ENCODE data around the gene CUX1. TPM values are rescaled to one million over a fixed set of nuclear protein-coding genes. Genes with fewer than 3 reads are reported as not detected.

CUX1 gene
- total and polyA plus RNA-seq, 10 of the 15 experiments (the other 5 are each of a cell fraction or from before 2014, with no cell fraction given), result 6.1 to 48.6 (median 25.9) TPM

- BruUV-seq (replicated peaks), result no TSS peak
- CTCF ChIA-PET, result interaction anchor here (0.5 to 2.5 kb wide), 13 partner anchors 9 to 231 kb away, joined by 3 to 9 read pairs (median 3); partner anchors contain the start of gene CUX1
- no peak overlapping the region for H2AFZ ChIP-seq (ENCODE audit: control insufficient read depth, low read depth, low read length)
- in situ Hi-C loops (cut with MboI), result no loop called here
- H3K27ac ChIP-seq (ENCODE audit: control insufficient read depth, insufficient read depth), result peak overlapping the region; percentile 85
- peaks cover 78% of the 10 kb centered on the region for H3K4me1 ChIP-seq (ENCODE audit: control insufficient read depth, insufficient read depth, low read length)
- no peak for DNase-seq (ENCODE audit: low read depth, low spot score)
- H3K4me3 ChIP-seq, result no peak overlapping the region; the same call in 1 of the 2 replicates
- peak overlapping the region; percentile 53 for H3K9ac ChIP-seq (ENCODE audit: control insufficient read depth, insufficient read depth, low read length)
- SMC1A ChIA-PET (ENCODE audit: uncharacterized antibody, unreplicated experiment), result interaction anchor here (0.7 to 4.0 kb wide), 31 partner anchors 9 to 252 kb away, joined by 3 to 29 read pairs (median 5); partner anchors contain the start of gene CUX1
- no peak for FAIRE-seq
- no peaks in the 10 kb centered on the region for H4K20me1 ChIP-seq (ENCODE audit: control insufficient read depth, insufficient read depth)
- peaks cover 11% of the 10 kb centered on the region; the same call in 2 of the 3 replicates for H3K9me3 ChIP-seq (replicated peaks; ENCODE audit: control insufficient read depth, insufficient read depth, low read length)
- RAD21 ChIA-PET (ENCODE audit: unreplicated experiment), result interaction anchor here (0.6 to 3.2 kb wide), 23 partner anchors 9 to 250 kb away, joined by 3 to 32 read pairs (median 4); partner anchors contain the start of gene CUX1
- intact Hi-C loops (cut with micrococcal nuclease; ENCODE audit: unreplicated experiment), result loop anchor here (2.0 kb wide), 1 partner anchor 28 kb away; no protein-coding TSS in a partner anchor
- H3K79me2 ChIP-seq (ENCODE audit: control insufficient read depth, insufficient read depth, low read length), result peaks cover 18% of the 10 kb centered on the region
- WGBS (ENCODE audit: insufficient coverage, insufficient replicate concordance, low lambda C conversion rate, missing lambda C conversion rate), result 36% methylated on average over 14 of the region's 14 CpGs
- POLR2A ChIA-PET, result interaction anchor here (0.6 to 2.6 kb wide), 12 partner anchors 19 to 302 kb away, joined by 3 to 27 read pairs (median 4); partner anchors contain the start of gene SH2B2
- peaks cover 3 to 4% of the 10 kb centered on the region in 2 experiments; a peak in 3 of 4 replicates for H3K36me3 ChIP-seq (ENCODE audit: control insufficient read depth in 2 of 2, insufficient read depth in 2 of 2, low read length in 1 of 2)
- H3K27me3 ChIP-seq (replicated peaks in 1 of 2; ENCODE audit: control insufficient read depth in 2 of 2, insufficient read depth in 2 of 2, low read length in 1 of 2), result no peaks in the 10 kb centered on the region; a peak in 1 of 4 replicates
- peak; percentile 58 for ATAC-seq
- H3K4me2 ChIP-seq (ENCODE audit: control insufficient read depth, insufficient read depth), result peak overlapping the region; percentile 80
- TF ChIP-seq STAT3 (IDR thresholded peaks at IDR 0.05; ENCODE audit: low read depth, low read length) (no peak), DPF2 (IDR thresholded peaks at IDR 0.05) (peak; percentile 52; the same call in 1 of the 2 replicates), LARP7 (IDR thresholded peaks at IDR 0.05) (peak; percentile 30; the same call in 1 of the 2 replicates), FOS (IDR thresholded peaks at IDR 0.05; ENCODE audit: borderline replicate concordance, extremely low read depth, insufficient read length) (no peak), HDAC2 (IDR thresholded peaks at IDR 0.05) (no peak), SMARCA5 (IDR thresholded peaks at IDR 0.05) (peak; percentile 61; the same call in 1 of the 2 replicates), CUX1 (IDR thresholded peaks at IDR 0.05; ENCODE audit: insufficient replicate concordance, low read depth, low read length) (peak; percentile 7), GATAD2B (conservative IDR thresholded peaks at IDR 0.05; ENCODE audit: low read depth) (peak; percentile 30; the same call in 1 of the 2 replicates), HCFC1 (IDR thresholded peaks at IDR 0.05; ENCODE audit: low read length) (no peak), SMAD5 (IDR thresholded peaks at IDR 0.05; ENCODE audit: low read depth) (0 out of 2 replicates have a peak, but pooled peaks have one; percentile 34), ZNF217 (IDR thresholded peaks at IDR 0.05) (0 out of 2 replicates have a peak, but pooled peaks have one; percentile 37), RELB (IDR thresholded peaks at IDR 0.05; ENCODE audit: low read depth) (0 out of 2 replicates have a peak, but pooled peaks have one; percentile 50), NFXL1 (IDR thresholded peaks at IDR 0.05; ENCODE audit: borderline replicate concordance) (no peak)
- TF ChIP-seq, protein P1, sequence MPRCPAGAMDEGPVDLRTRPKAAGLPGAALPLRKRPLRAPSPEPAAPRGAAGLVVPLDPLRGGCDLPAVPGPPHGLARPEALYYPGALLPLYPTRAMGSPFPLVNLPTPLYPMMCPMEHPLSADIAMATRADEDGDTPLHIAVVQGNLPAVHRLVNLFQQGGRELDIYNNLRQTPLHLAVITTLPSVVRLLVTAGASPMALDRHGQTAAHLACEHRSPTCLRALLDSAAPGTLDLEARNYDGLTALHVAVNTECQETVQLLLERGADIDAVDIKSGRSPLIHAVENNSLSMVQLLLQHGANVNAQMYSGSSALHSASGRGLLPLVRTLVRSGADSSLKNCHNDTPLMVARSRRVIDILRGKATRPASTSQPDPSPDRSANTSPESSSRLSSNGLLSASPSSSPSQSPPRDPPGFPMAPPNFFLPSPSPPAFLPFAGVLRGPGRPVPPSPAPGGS (IDR thresholded peaks at IDR 0.05; ENCODE audit: borderline replicate concordance, insufficient read depth, low read depth, low read length, poor library complexity, severe bottlenecking), result peak; percentile 45
Measured at GRCh38 chr7:101985057-101985902, 167.9 kb downstream of the CUX1 start.
